A549 (cell line): ENCODE data around the gene HOMER2. TPM values are rescaled to one million over a fixed set of nuclear protein-coding genes. Genes with fewer than 3 reads are reported as not detected.

Experiments used
- ATAC-seq, 2 experiments: fragments of 200-7000 bp in 1 of 2; fragments of >200 bp in 1 of 2; cut with Nextera tagmentation in 1 of 2; cut with Tn5 transposase in 1 of 2; 3 replicates each; pipeline versions ENCODE4 v1.8.0 to v1.9.1; 2018 to 2020; ENCODE audit warnings: mild to moderate bottlenecking in 1 of 2, moderate library complexity in 1 of 2
- CTCF ChIA-PET: fragments of 300-600 bp; sonication (Branson Sonifier 250); formaldehyde crosslinking; extraction: SDS; loops from one replicate; lab custom pipeline; 2021; ENCODE audit warnings: antibody characterized with exemption, inconsistent platforms; lab: Yijun Ruan, JAX
- POLR2A ChIA-PET: fragments of 350-600 bp; formaldehyde crosslinking; extraction: SDS; loops from one replicate; lab custom pipeline; 2021; ENCODE audit warnings: antibody characterized with exemption, inconsistent platforms; lab: Yijun Ruan, JAX
- DNase-seq, 2 experiments: peaks; one replicate each; pipeline versions ENCODE4 v3.0.0 to v3.0.0-alpha.2; 2011 to 2016; ENCODE audit warnings: low read depth in 1 of 2, low spot score in 1 of 2
- FAIRE-seq: peaks from 2 replicates; lab custom pipeline; 2011; peaks lifted over from hg19 to GRCh38; lab: Jason Lieb, UNC
- H3K27ac ChIP-seq, 2 experiments: fragments of >200 bp; sonication (Bioruptor Twin); formaldehyde crosslinking; 3 replicates each; pipeline ENCODE4 v1.5.1; 2016 to 2017
- H3K4me1 ChIP-seq: fragments of >200 bp; sonication (Bioruptor Twin); formaldehyde crosslinking; 3 replicates; pipeline ENCODE4 v1.6.1; 2016
- H3K4me2 ChIP-seq: fragments of >200 bp; sonication (Bioruptor Twin); formaldehyde crosslinking; 3 replicates; pipeline ENCODE4 v1.6.1; 2016
- H3K4me3 ChIP-seq: fragments of >200 bp; sonication (Bioruptor Twin); formaldehyde crosslinking; 3 replicates; pipeline ENCODE4 v1.5.1; 2016
- H3K9me3 ChIP-seq: fragments of >200 bp; sonication (Bioruptor Twin); formaldehyde crosslinking; 3 replicates; pipeline ENCODE4 v1.6.1; 2016
- CBX2 ChIP-seq: fragments of 200-600 bp; sonication (generic); IDR thresholded peaks from 2 replicates; pipeline ENCODE4 v1.6.1; 2016; ENCODE audit warnings: low read depth, mild to moderate bottlenecking, borderline replicate concordance
- CHD4 ChIP-seq: fragments of 200-600 bp; sonication (generic); IDR thresholded peaks from 2 replicates; pipeline ENCODE4 v1.6.1; 2016; ENCODE audit warnings: antibody characterized with exemption, mild to moderate bottlenecking, borderline replicate concordance
- EHF ChIP-seq: fragments of 250-450 bp; sonication (Bioruptor Pico); IDR thresholded peaks from 2 replicates; pipeline ENCODE4 v1.5.0; 2020; ENCODE audit warnings: mild to moderate bottlenecking
- EHMT2 ChIP-seq: fragments of 200-600 bp; sonication (generic); IDR thresholded peaks from 2 replicates; pipeline ENCODE4 v1.6.1; 2016; ENCODE audit warnings: antibody characterized with exemption, low read depth, mild to moderate bottlenecking, moderate library complexity
- ELK1 ChIP-seq: fragments of 150-350 bp; IDR thresholded peaks from 2 replicates; pipeline ENCODE4 v1.6.1; 2014; ENCODE audit warnings: low read depth, mild to moderate bottlenecking, low read length
- FOSB ChIP-seq: fragments of 250-450 bp; sonication (Bioruptor Pico); IDR thresholded peaks from 2 replicates; pipeline ENCODE4 v1.5.0; 2020; ENCODE audit warnings: mild to moderate bottlenecking, moderate library complexity
- FOXS1 ChIP-seq: fragments of 250-450 bp; sonication (Bioruptor Pico); IDR thresholded peaks from 2 replicates; pipeline ENCODE4 v1.5.0; 2020; ENCODE audit warnings: mild to moderate bottlenecking, moderate library complexity
- HDAC2 ChIP-seq: fragments of 200-600 bp; sonication (generic); IDR thresholded peaks from 2 replicates; pipeline ENCODE4 v1.6.1; 2016
- HES2 ChIP-seq: fragments of >200 bp; sonication (Bioruptor Twin); formaldehyde crosslinking; IDR thresholded peaks from 2 replicates; pipeline ENCODE4 v1.6.1; 2016
- HEYL ChIP-seq: fragments of 250-450 bp; sonication (Bioruptor Pico); IDR thresholded peaks from 2 replicates; pipeline ENCODE4 v1.8.0; 2021; ENCODE audit warnings: mild to moderate bottlenecking, moderate library complexity
- MAZ ChIP-seq: fragments of 150-350 bp; IDR thresholded peaks from 2 replicates; pipeline ENCODE4 v1.6.1; 2014; ENCODE audit warnings: antibody characterized with exemption, low read depth, low read length, borderline replicate concordance
- NFE2L2 ChIP-seq: fragments of 150-350 bp; conservative IDR thresholded peaks from 2 replicates; pipeline ENCODE4 v1.6.1; 2014; ENCODE audit warnings: low read length
- PBX3 ChIP-seq: IDR thresholded peaks from 2 replicates; pipeline ENCODE4 v1.6.1; 2012
- RCOR1 ChIP-seq: fragments of 150-350 bp; IDR thresholded peaks from 2 replicates; pipeline ENCODE4 v1.6.1; 2014; ENCODE audit warnings: antibody characterized with exemption, low read length, low read depth
- TFCP2L1 ChIP-seq: fragments of 250-450 bp; sonication (Bioruptor Pico); IDR thresholded peaks from 2 replicates; pipeline ENCODE4 v1.5.0; 2021; ENCODE audit warnings: mild to moderate bottlenecking
- USF2 ChIP-seq: fragments of 450-650 bp; IDR thresholded peaks from 2 replicates; pipeline ENCODE4 v1.6.1; 2014; ENCODE audit warnings: antibody characterized with exemption
- ZNF302 ChIP-seq: fragments of 250-450 bp; sonication (Bioruptor Pico); IDR thresholded peaks from 2 replicates; pipeline ENCODE4 v1.9.0; 2021; ENCODE audit warnings: inconsistent platforms, mild to moderate bottlenecking, moderate library complexity
- WGBS: methylation state at CpG from one replicate; pipeline ENCODE4 v1.1.6; 2017; ENCODE audit errors: missing lambda C conversion rate; 5-methylcytosine and 5-hydroxymethylcytosine counted together
- polyA plus RNA-seq, 4 experiments: library from polyadenylated mRNA; depleted of rRNA in 3 of 4; stranded (reverse); fragments of >200 nt; fragmentation: RNase III in 1 of 4; extraction: RNeasy Plus Mini Kit Qiagen cat#74134 plus additional on column Dnase treatment in 1 of 4; gene quantifications; 2 replicates in 3 of 4; 3 replicates in 1 of 4; pipeline ENCODE4 v1.2.3, GENCODE V29; 2011 to 2017

Gene HOMER2
- polyA plus RNA-seq, 2 of the 4 experiments (the other 2 are of a cell fraction): 9.4 to 15.4 TPM

- ChIA-PET POLR2A (interaction anchor here (1.0 to 1.6 kb wide), 2 partner anchors 10 to 453 kb away, joined by 3 to 5 read pairs; partner anchors contain the start of gene RPS17), CTCF (interaction anchor here (0.6 to 1.2 kb wide), 5 partner anchors 9 to 453 kb away, joined by 3 to 4 read pairs (median 3); partner anchors contain the start of gene RPS17)
- no peak for FAIRE-seq
- Histone ChIP-seq H3K4me2 (no peak overlapping the region), H3K4me3 (no peak overlapping the region), H3K9me3 (no peaks in the 10 kb centered on the region), H3K4me1 (no peaks in the 10 kb centered on the region), H3K27ac (no peak overlapping the region)
- DNase-seq: no peak
- 69% methylated on average over 4 of the region's 4 CpGs for WGBS
- TF ChIP-seq TFCP2L1: no peak
- ATAC-seq: no peak
Measured at GRCh38 chr15:82993144-82993543, 40.6 kb upstream of the HOMER2 start.

- WGBS: 89% methylated on average over 3 of the region's 3 CpGs
- no peak for FAIRE-seq
Measured at GRCh38 chr15:82992436-82992998, 40.0 kb upstream of the HOMER2 start.

GRCh38 chr15:82986442-82986780 lies 33.9 kb upstream of the HOMER2 start:
- 5% methylated on average over 12 of the region's 12 CpGs for WGBS
- H3K4me2 ChIP-seq: peak overlapping the region; percentile 80
- TF ChIP-seq CHD4 (no peak), EHF (CRISPR knock-in tag) (no peak), FOXS1 (no peak), PBX3 (no peak), CBX2 (no peak)
- TF ChIP-seq, all 56 proteins: peak for 0
- ChIA-PET CTCF (interaction anchor here (0.9 to 7.3 kb wide), 8 partner anchors 10 to 137 kb away, joined by 3 to 48 read pairs (median 6); partner anchors contain the start of gene C15orf40), POLR2A (interaction anchor here (0.8 to 1.9 kb wide), 11 partner anchors 10 to 446 kb away, joined by 3 to 17 read pairs (median 5); partner anchors contain the start of genes BTBD1, C15orf40, RPS17 and WHAMM)
- Histone ChIP-seq H3K27ac (peak overlapping the region; percentile 95 to 96), H3K4me3 (peak overlapping the region; percentile 59), H3K4me1 (peaks cover 13% of the 10 kb centered on the region), H3K9me3 (no peaks in the 10 kb centered on the region)
- DNase-seq (peak in 1 of 2 experiments; percentile 60), ATAC-seq (peak; percentile 62 to 67), FAIRE-seq (no peak)

More at GRCh38 chr15:82992436-82992998, 40.0 kb upstream of the HOMER2 start:
- no peak overlapping the region for H3K27ac ChIP-seq
- no peak for DNase-seq
- H3K4me2 ChIP-seq: no peak overlapping the region
- no peaks in the 10 kb centered on the region for H3K9me3 ChIP-seq
- ATAC-seq: no peak
- ChIA-PET CTCF (interaction anchor here (0.6 to 1.3 kb wide), 8 partner anchors 8 to 462 kb away, joined by 3 to 6 read pairs (median 3); partner anchors contain the start of gene RPS17), POLR2A (interaction anchor here (0.9 to 1.6 kb wide), 3 partner anchors 11 to 452 kb away, joined by 3 to 5 read pairs (median 3); partner anchors contain the start of gene RPS17)
- H3K4me3 ChIP-seq: no peak overlapping the region
- peaks cover under 1% of the 10 kb centered on the region; the same call in 2 of the 3 replicates for H3K4me1 ChIP-seq
- TF ChIP-seq NFE2L2: no peak
- no peak for TF ChIP-seq CBX2
- TF ChIP-seq FOSB (CRISPR knock-in tag): no peak
- no peak for TF ChIP-seq EHMT2
- no peak for TF ChIP-seq ELK1
- no peak for TF ChIP-seq HDAC2
- TF ChIP-seq RCOR1: no peak
- no peak for TF ChIP-seq HEYL (CRISPR knock-in tag)
- no peak for TF ChIP-seq USF2
- no peak for TF ChIP-seq HES2
- TF ChIP-seq MAZ: no peak
- TF ChIP-seq ZNF302: no peak
